AG04450 (cell line): ENCODE results near the gene FRG2C. TPM values are rescaled to one million over a fixed set of nuclear protein-coding genes. Genes with fewer than 3 reads are reported as not detected.
"Not testable (repeated sequence)": the region's sequence is repeated elsewhere in the genome, so short reads cannot be mapped to it uniquely, and the experiment has no call there.

ENCODE experiments used
- CTCF ChIA-PET: fragments of 300-600, 350-600 bp; formaldehyde crosslinking; extraction: SDS; loops from one replicate; lab custom pipeline; 2022; ENCODE audit warnings: antibody characterized with exemption, inconsistent platforms; lab: Charles Lee
- POLR2A ChIA-PET: fragments of 350-600 bp; formaldehyde crosslinking; extraction: SDS; loops from one replicate; lab custom pipeline; 2021; ENCODE audit warnings: antibody characterized with exemption, inconsistent platforms; lab: Yijun Ruan, JAX
- DNase-seq: peaks from one replicate; pipeline ENCODE4 v3.0.0-alpha.2; 2011; ENCODE audit warnings: low read depth, low spot score
- H3K27ac ChIP-seq: one replicate; pipeline ENCODE4 v1.5.1; 2012; ENCODE audit warnings: low read depth, low read length, control low read depth
- H3K27me3 ChIP-seq: one replicate; pipeline ENCODE4 v1.6.0; 2012; ENCODE audit warnings: low read length; ENCODE audit not compliant: control insufficient read depth, insufficient read depth
- H3K4me3 ChIP-seq: 2 replicates; pipeline ENCODE4 v1.5.1; 2011; ENCODE audit warnings: mild to moderate bottlenecking, low read depth, low read length, control low read depth
- H3K9me3 ChIP-seq: 2 replicates; pipeline ENCODE4 v1.5.1; 2012; ENCODE audit warnings: low read length; ENCODE audit not compliant: control insufficient read depth, insufficient read depth
- CTCF ChIP-seq: IDR thresholded peaks from 2 replicates; pipeline ENCODE4 v1.5.1; 2011; ENCODE audit warnings: low read depth, low read length, control low read depth, inconsistent platforms
- polyA minus RNA-seq: library from RNA; depleted of rRNA, polyadenylated mRNA; stranded (reverse); fragments of >200 nt; gene quantifications from 2 replicates; pipeline ENCODE4 v1.2.3, GENCODE V29; 2011; rRNA and poly(A)+ RNA removed
- polyA plus RNA-seq: library from polyadenylated mRNA; depleted of rRNA; stranded (reverse); fragments of >200 nt; gene quantifications from 2 replicates; pipeline ENCODE4 v1.2.3, GENCODE V29; 2011; rRNA removed

The FRG2C gene
- not detected in 2 replicates for polyA plus RNA-seq
- not detected in 2 replicates for polyA minus RNA-seq

- POLR2A ChIA-PET, H3K27ac ChIP-seq, H3K27me3 ChIP-seq, H3K4me3 ChIP-seq, CTCF ChIA-PET, DNase-seq: not testable (repeated sequence)
- peaks cover 14% of the 10 kb centered on the region for H3K9me3 ChIP-seq
Measured at GRCh38 chr3:75664028-75664427, at the start of gene FRG2C. Gene FRG2C (plus strand): TSS chr3:75664328. CDS start chr3:75664380, 52 bp downstream.

DNA sequence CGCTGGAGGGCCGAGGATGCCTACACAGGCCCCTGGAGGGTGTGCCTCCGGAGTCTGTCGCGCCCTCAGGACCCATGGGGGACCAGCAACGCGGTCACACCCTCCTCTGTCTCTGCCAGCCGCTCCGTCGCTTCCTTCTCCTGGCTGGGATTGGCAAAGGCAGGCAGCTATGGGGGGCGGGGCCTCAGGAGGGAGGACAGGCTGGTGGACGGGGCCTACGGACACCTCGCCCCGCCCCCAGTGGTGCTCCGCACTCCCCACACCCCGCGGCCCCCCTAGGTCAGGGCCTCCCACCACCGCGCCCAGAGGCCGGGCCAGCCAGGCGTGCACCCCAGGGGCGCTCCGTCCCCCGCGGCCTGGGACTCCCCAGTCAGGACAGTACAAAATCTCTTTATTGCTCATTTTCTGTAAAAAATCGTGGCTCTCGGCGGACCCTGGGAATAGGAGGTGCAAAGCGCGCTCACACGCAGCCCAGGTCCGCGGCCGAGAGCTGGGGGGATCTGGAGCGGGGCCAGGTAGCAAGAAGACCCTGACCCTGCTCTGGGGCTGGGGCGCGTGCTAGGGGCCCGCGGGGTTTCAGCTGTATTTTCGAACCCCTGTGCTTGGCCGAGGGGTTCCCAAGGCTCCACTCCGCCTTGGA, 45.3 kb upstream of the FRG2C start:
- H3K9me3 ChIP-seq, H3K27ac ChIP-seq, CTCF ChIA-PET, DNase-seq, H3K27me3 ChIP-seq, POLR2A ChIA-PET: not testable (repeated sequence)
- peak overlapping the region; percentile 42 for H3K4me3 ChIP-seq

GRCh38 chr3:75619481-75620031, 44.6 kb upstream of the FRG2C start:
- H3K9me3 ChIP-seq, CTCF ChIA-PET, DNase-seq, H3K27ac ChIP-seq, H3K27me3 ChIP-seq, POLR2A ChIA-PET: not testable (repeated sequence)
- peak overlapping the region; percentile 42 for H3K4me3 ChIP-seq

DNA sequence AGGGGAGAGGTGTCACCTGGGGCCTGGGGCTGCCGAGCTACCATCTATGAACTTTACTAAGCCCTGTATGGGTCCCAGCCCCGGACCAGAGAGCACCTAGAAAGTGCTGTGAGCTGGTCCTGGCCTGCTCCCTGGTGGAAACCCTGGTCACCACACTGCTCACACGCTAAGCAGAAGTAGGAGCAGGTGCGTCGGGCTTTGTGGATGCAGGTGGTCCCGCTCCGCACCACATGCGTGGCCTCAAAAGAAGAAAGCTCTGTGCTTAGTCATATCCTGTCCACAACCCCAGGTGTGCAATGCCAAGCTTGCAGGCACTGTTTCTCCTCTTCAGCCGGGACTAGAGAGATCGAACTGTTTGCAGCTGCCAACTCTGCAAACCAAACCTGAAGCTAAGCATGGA, 42.4 kb upstream of the FRG2C start:
- H3K27me3 ChIP-seq, H3K4me3 ChIP-seq, H3K27ac ChIP-seq, H3K9me3 ChIP-seq, DNase-seq: not testable (repeated sequence)
- ChIA-PET CTCF (interaction anchor here (1.0 kb wide), 1 partner anchor 22 kb away, joined by 3 read pairs; no protein-coding TSS in a partner anchor), POLR2A (interaction anchor here (0.5 kb wide), 1 partner anchor 198 kb away, joined by 4 read pairs; no protein-coding TSS in a partner anchor)

- H3K9me3 ChIP-seq, CTCF ChIA-PET, H3K27me3 ChIP-seq: not testable (repeated sequence)
Measured at GRCh38 chr3:75623656-75624055, 40.5 kb upstream of the FRG2C start.

DNA sequence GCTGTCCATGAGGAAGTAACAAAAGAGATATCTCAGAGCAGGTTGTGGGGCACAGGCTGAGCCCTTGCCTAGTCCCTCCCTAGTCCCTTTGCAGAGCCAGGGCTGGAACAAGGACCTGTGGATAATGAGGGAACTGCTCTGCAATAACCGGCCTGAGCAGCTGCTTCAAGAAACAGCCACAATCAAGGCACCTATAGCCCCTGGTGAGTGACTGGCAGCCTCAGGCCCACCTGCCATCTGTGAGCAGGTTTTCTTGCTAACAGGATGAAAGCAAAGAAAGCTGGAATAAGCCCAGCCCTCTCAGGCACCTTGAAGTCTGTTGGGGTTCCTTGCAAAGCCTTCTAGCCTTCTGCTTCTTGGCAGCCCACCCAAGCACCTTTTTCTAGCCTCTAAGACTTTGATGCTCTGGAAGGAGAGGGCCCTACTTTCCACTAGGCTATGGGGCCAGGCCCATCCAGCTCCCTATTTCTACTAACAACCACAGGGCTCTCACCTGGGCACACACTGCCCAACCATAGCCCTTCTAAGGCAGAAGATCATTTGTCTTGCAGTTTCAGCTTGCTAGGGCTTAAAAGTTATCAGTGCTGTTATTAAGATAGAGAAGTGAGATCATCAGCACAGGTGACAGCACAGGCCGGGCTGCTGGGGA, 33.1 kb upstream of the FRG2C start:
- H3K27ac ChIP-seq, H3K27me3 ChIP-seq, H3K9me3 ChIP-seq, CTCF ChIA-PET, POLR2A ChIA-PET, DNase-seq, H3K4me3 ChIP-seq: not testable (repeated sequence)

More at GRCh38 chr3:75623656-75624055, 40.5 kb upstream of the FRG2C start:
- POLR2A ChIA-PET, H3K27ac ChIP-seq, DNase-seq, H3K4me3 ChIP-seq: not testable (repeated sequence)

DNA sequence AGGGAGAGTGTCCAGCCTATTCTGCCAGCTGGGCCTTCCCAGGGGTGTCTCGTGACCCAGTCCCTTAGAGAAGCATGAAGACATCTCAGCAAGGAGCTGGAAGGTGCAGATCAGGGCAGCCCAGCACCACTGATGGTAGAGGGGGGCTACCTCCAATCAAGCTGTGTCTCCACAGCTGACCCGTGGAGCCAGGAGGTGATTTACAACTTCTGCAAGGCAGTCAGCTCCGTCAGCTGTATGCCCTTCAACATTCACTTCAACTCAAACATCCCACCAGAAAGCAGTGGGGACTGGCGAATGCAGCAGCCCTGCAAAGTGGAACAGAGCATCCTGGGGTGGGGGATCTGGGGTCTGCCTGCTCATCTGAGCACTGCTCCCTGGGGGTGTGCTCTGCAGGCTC, 32.6 kb upstream of the FRG2C start:
- CTCF ChIA-PET: no interaction called here
- no peak overlapping the region for H3K4me3 ChIP-seq
- POLR2A ChIA-PET: no interaction called here
- H3K27ac ChIP-seq: no peak overlapping the region
- TF ChIP-seq CTCF: no peak
- peaks cover 2% of the 10 kb centered on the region for H3K27me3 ChIP-seq
- H3K9me3 ChIP-seq: no peaks in the 10 kb centered on the region
- DNase-seq: no peak

DNA sequence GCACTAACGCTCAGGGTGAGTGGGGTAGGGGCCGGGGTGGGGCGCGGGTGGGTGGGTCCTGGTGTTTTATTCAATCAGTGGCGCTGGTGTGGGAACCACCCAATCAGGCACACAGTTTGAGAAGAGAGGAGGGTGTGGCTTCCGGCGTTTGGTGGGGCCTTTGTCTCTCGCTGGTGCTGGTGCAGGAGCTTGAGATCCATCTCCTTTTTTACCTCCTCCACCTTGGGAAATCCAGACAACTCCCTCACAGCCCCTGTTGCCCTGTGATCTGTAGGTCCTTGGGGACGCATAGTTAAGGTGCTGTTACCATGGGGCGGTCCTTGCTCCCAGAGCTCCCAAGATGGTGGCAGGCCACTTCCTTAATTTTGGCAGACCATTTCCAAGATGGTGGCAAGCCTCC, 25.2 kb upstream of the FRG2C start:
- H3K9me3 ChIP-seq, POLR2A ChIA-PET, H3K27ac ChIP-seq, H3K27me3 ChIP-seq, H3K4me3 ChIP-seq, DNase-seq, CTCF ChIA-PET: not testable (repeated sequence)

- H3K27me3 ChIP-seq, H3K9me3 ChIP-seq, POLR2A ChIA-PET, H3K27ac ChIP-seq: not testable (repeated sequence)
- DNase-seq: peak; percentile 59
- CTCF ChIA-PET: interaction anchor here (1.4 kb wide), 1 partner anchor 381 kb away, joined by 3 read pairs; no protein-coding TSS in a partner anchor
- H3K4me3 ChIP-seq: peak overlapping the region; percentile 69
Measured at GRCh38 chr3:75641107-75641517, 23.0 kb upstream of the FRG2C start.
